Activated CD4-positive, alpha-beta T cell treated with anti-CD3 and anti-CD28 coated beads for 36 hours (primary cell): ENCODE results near the gene PROK1. TPM values are rescaled to one million over a fixed set of nuclear protein-coding genes. Genes with fewer than 3 reads are reported as not detected.
A peak's percentile ranks its signal among the peaks of the same experiment; 100 is the strongest.
"Not testable (repeated sequence)": the region's sequence is repeated elsewhere in the genome, so short reads cannot be mapped to it uniquely, and the experiment has no call there.

Experiments
- ATAC-seq: fragments of 200-7000 bp; cut with Tn5 transposase; one replicate; pipeline ENCODE4 v1.10.0; 2021; ENCODE audit warnings: mild to moderate bottlenecking, moderate library complexity
- CTCF ChIA-PET: fragments of 350-600 bp; sonication (Branson Sonifier 250); formaldehyde crosslinking; loops from one replicate; lab custom pipeline; 2021; ENCODE audit warnings: antibody characterized with exemption; lab: Charles Lee
- POLR2A ChIA-PET: fragments of 350-600 bp; sonication (Branson Sonifier 250); formaldehyde crosslinking; loops from one replicate; lab custom pipeline; 2021; ENCODE audit warnings: antibody characterized with exemption, inconsistent platforms; lab: Charles Lee
- DNase-seq: peaks from one replicate; pipeline ENCODE4 v3.0.0-alpha.2; 2020
- H3K27ac Mint-ChIP-seq: one replicate; pipeline ENCODE4 v1.8.0; 2021; ENCODE audit warnings: mixed read lengths
- H3K27me3 Mint-ChIP-seq: one replicate; pipeline ENCODE4 v1.8.0; 2021; ENCODE audit warnings: mixed read lengths
- H3K36me3 Mint-ChIP-seq: one replicate; pipeline ENCODE4 v1.8.0; 2021; ENCODE audit warnings: low read depth, mixed read lengths
- H3K4me1 Mint-ChIP-seq: one replicate; pipeline ENCODE4 v1.8.0; 2021; ENCODE audit warnings: mixed read lengths
- H3K4me3 Mint-ChIP-seq: one replicate; pipeline ENCODE4 v1.8.0; 2021; ENCODE audit warnings: mild to moderate bottlenecking, moderate library complexity, mixed read lengths
- H3K9me3 Mint-ChIP-seq: one replicate; pipeline ENCODE4 v1.8.0; 2021; ENCODE audit warnings: low read depth, mixed read lengths
- intact Hi-C, 2 experiments: fragments of 100-400 bp; cut with DNase I in 1 of 2; cut with micrococcal nuclease in 1 of 2; formaldehyde crosslinking; loops; one replicate each; pipeline versions ENCODE4 v1.14.2 to v1.15.1; 2022 to 2024; cut with DNase I, micrococcal nuclease
- total RNA-seq, 2 experiments: library from RNA; stranded (reverse); gene quantifications; one replicate each; pipeline ENCODE4 v1.2.3, GENCODE V29; 2021

PROK1 gene, protein sequence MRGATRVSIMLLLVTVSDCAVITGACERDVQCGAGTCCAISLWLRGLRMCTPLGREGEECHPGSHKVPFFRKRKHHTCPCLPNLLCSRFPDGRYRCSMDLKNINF
- total RNA-seq, result not detected

- no peak for DNase-seq
- H3K4me1 Mint-ChIP-seq, result no peaks in the 10 kb centered on the region
- ChIA-PET CTCF (interaction anchor here (0.6 to 1.3 kb wide), 4 partner anchors 9 to 247 kb away, joined by 3 to 8 read pairs (median 3); no protein-coding TSS in a partner anchor), POLR2A (no interaction called here)
- no peak for ATAC-seq
- H3K36me3 Mint-ChIP-seq, result no peaks in the 10 kb centered on the region
- intact Hi-C loops, result no loop called here
- H3K9me3 Mint-ChIP-seq, result no peaks in the 10 kb centered on the region
- H3K27me3 Mint-ChIP-seq, result no peaks in the 10 kb centered on the region
- no peak within 1 kb of the TSS for H3K4me3 Mint-ChIP-seq
- no peak within 1 kb of the TSS for H3K27ac Mint-ChIP-seq
These were observed at the start of gene PROK1 for GRCh38 chr1:110450929-110451328. Gene PROK1, plus strand, starts transcription at chr1:110451149. Its CDS starts 68 bp downstream, at chr1:110451217.

- Mint-ChIP-seq H3K27ac (no peak overlapping the region), H3K4me3 (no peak overlapping the region), H3K4me1 (peaks cover 14% of the 10 kb centered on the region), H3K9me3 (no peaks in the 10 kb centered on the region), H3K27me3 (no peaks in the 10 kb centered on the region), H3K36me3 (peaks cover 28% of the 10 kb centered on the region)
- ATAC-seq (no peak), DNase-seq (no peak)
- intact Hi-C loops, result loop anchor here in 1 of 2 experiments (10.0 kb wide), 1 partner anchor 381 kb away; no protein-coding TSS in a partner anchor
- POLR2A ChIA-PET, result interaction anchor here (0.6 kb wide), 1 partner anchor 64 kb away, joined by 6 read pairs; no protein-coding TSS in a partner anchor
- CTCF ChIA-PET, result interaction anchor here (0.5 to 2.2 kb wide), 5 partner anchors 9 to 207 kb away, joined by 3 to 6 read pairs (median 4); no protein-coding TSS in a partner anchor
These were observed 47.1 kb upstream of the PROK1 start for GRCh38 chr1:110403805-110404204.

DNA sequence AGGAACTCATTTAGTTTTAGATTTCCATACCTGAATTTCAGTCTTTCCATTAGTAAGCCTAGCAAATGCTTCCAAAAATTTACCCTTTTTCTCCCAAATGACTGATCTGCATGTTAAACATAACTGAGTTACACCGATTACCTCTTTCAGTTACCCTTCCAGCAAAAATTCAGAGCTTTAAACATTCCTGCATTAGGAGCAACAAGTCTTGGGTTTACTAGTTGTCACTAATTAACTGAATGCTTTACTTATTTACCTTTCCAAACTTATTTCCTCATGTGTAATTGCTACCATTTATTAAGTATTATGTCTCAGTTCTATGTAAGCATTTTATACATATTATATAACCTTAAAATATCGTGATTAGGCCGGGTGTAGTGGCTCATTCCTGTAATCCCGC lies 46.5 kb upstream of the PROK1 start:
- ATAC-seq (no peak), DNase-seq (no peak)
- Mint-ChIP-seq H3K27ac (no peak overlapping the region), H3K9me3 (no peaks in the 10 kb centered on the region), H3K27me3 (no peaks in the 10 kb centered on the region), H3K36me3 (peaks cover 28% of the 10 kb centered on the region), H3K4me3 (no peak overlapping the region), H3K4me1 (peaks cover 17% of the 10 kb centered on the region)
- CTCF ChIA-PET, result interaction anchor here (0.6 to 2.2 kb wide), 5 partner anchors 9 to 289 kb away, joined by 3 to 6 read pairs (median 3); partner anchors contain the start of gene RBM15
- intact Hi-C loops, result loop anchor here in 1 of 2 experiments (10.0 kb wide), 1 partner anchor 380 kb away; no protein-coding TSS in a partner anchor
- POLR2A ChIA-PET, result interaction anchor here (0.6 to 0.7 kb wide), 2 partner anchors 55 to 493 kb away, joined by 3 to 5 read pairs; no protein-coding TSS in a partner anchor

- intact Hi-C loops, result loop anchor here in 1 of 2 experiments (2.0 to 10.0 kb wide), 2 partner anchors 198 to 378 kb away; no protein-coding TSS in a partner anchor
- Mint-ChIP-seq H3K27ac (peak overlapping the region; percentile 100), H3K36me3 (peaks cover 19% of the 10 kb centered on the region), H3K4me1 (peaks cover 17% of the 10 kb centered on the region), H3K4me3 (peak overlapping the region; percentile 98)
- ATAC-seq, H3K27me3 Mint-ChIP-seq, H3K9me3 Mint-ChIP-seq, DNase-seq: not testable (repeated sequence)
- CTCF ChIA-PET, result interaction anchor here (1.2 kb wide), 1 partner anchor 54 kb away, joined by 6 read pairs; no protein-coding TSS in a partner anchor
- POLR2A ChIA-PET, result interaction anchor here (1.3 kb wide), 1 partner anchor 10 kb away, joined by 3 read pairs; no protein-coding TSS in a partner anchor
These were observed 44.5 kb upstream of the PROK1 start for GRCh38 chr1:110406407-110406806.

- no peaks in the 10 kb centered on the region for H3K27me3 Mint-ChIP-seq
- H3K27ac Mint-ChIP-seq, result peak within 1 kb of the TSS; percentile 100
- peaks cover 17% of the 10 kb centered on the region for H3K36me3 Mint-ChIP-seq
- DNase-seq (peak; percentile 95), ATAC-seq (peak; percentile 93)
- H3K4me3 Mint-ChIP-seq, result peak within 1 kb of the TSS; percentile 98
- peaks cover 17% of the 10 kb centered on the region for H3K4me1 Mint-ChIP-seq
- intact Hi-C loops, result loop anchor here (1.0 to 10.0 kb wide), 7 partner anchors 53 to 377 kb away; partner anchors contain the start of genes KCNC4 (in 1 of the 2) and STRIP1 (in 1 of the 2)
- H3K9me3 Mint-ChIP-seq, result no peaks in the 10 kb centered on the region
- CTCF ChIA-PET, result interaction anchor here (0.8 to 9.7 kb wide), 11 partner anchors 8 to 204 kb away, joined by 3 to 94 read pairs (median 6); partner anchors contain the start of gene RBM15
- POLR2A ChIA-PET, result interaction anchor here (1.3 to 2.3 kb wide), 2 partner anchors 12 to 69 kb away, joined by 3 to 15 read pairs; partner anchors contain the start of gene RBM15
These were observed 43.4 kb upstream of the PROK1 start, which contains the start of gene LAMTOR5 for GRCh38 chr1:110407260-110408210. Gene LAMTOR5, minus strand, starts transcription at chr1:110407694. Its CDS starts 74 bp downstream, at chr1:110407620.

- Mint-ChIP-seq H3K4me1 (peaks cover 17% of the 10 kb centered on the region), H3K9me3 (no peaks in the 10 kb centered on the region), H3K27ac (no peak overlapping the region), H3K27me3 (no peaks in the 10 kb centered on the region), H3K4me3 (peak overlapping the region; percentile 98), H3K36me3 (peaks cover 17% of the 10 kb centered on the region)
- ChIA-PET POLR2A (interaction anchor here (2.3 kb wide), 1 partner anchor 70 kb away, joined by 15 read pairs; the partner anchor contains the start of gene RBM15), CTCF (interaction anchor here (0.8 to 9.7 kb wide), 18 partner anchors 9 to 205 kb away, joined by 3 to 94 read pairs (median 4); partner anchors contain the start of gene RBM15)
- no peak for ATAC-seq
- DNase-seq, result no peak
- intact Hi-C loops, result loop anchor here in 1 of 2 experiments (10.0 kb wide), 1 partner anchor 376 kb away; no protein-coding TSS in a partner anchor
These were observed 42.5 kb upstream of the PROK1 start for GRCh38 chr1:110408488-110408887.

GRCh38 chr1:110409316-110409715 lies 41.6 kb upstream of the PROK1 start:
- Mint-ChIP-seq H3K36me3 (peaks cover 11% of the 10 kb centered on the region), H3K27ac (no peak overlapping the region)
- no peak for DNase-seq

GRCh38 chr1:110411173-110411735 lies 39.7 kb upstream of the PROK1 start:
- Mint-ChIP-seq H3K4me1 (peaks cover 13% of the 10 kb centered on the region), H3K9me3 (no peaks in the 10 kb centered on the region), H3K27ac (no peak overlapping the region), H3K36me3 (peaks cover 6% of the 10 kb centered on the region), H3K4me3 (no peak overlapping the region), H3K27me3 (no peaks in the 10 kb centered on the region)
- ChIA-PET POLR2A (no interaction called here), CTCF (interaction anchor here (0.7 to 9.7 kb wide), 15 partner anchors 10 to 298 kb away, joined by 3 to 94 read pairs (median 6); partner anchors contain the start of gene SLC16A4)
- DNase-seq (no peak), ATAC-seq (no peak)
- intact Hi-C loops, result no loop called here

More at GRCh38 chr1:110409316-110409715, 41.6 kb upstream of the PROK1 start:
- Mint-ChIP-seq H3K27me3 (no peaks in the 10 kb centered on the region), H3K4me3 (peak overlapping the region; percentile 98), H3K9me3 (no peaks in the 10 kb centered on the region), H3K4me1 (peaks cover 17% of the 10 kb centered on the region)
- POLR2A ChIA-PET, result interaction anchor here (0.6 to 2.3 kb wide), 2 partner anchors 70 to 993 kb away, joined by 3 to 15 read pairs; partner anchors contain the start of gene RBM15
- intact Hi-C loops, result loop anchor here in 1 of 2 experiments (10.0 kb wide), 1 partner anchor 375 kb away; no protein-coding TSS in a partner anchor
- CTCF ChIA-PET, result interaction anchor here (0.6 to 9.7 kb wide), 14 partner anchors 11 to 372 kb away, joined by 3 to 94 read pairs (median 4); partner anchors contain the start of gene RBM15
- no peak for ATAC-seq

GRCh38 chr1:110412576-110412975 lies 38.4 kb upstream of the PROK1 start:
- Mint-ChIP-seq H3K4me3 (no peak overlapping the region), H3K4me1 (peaks cover 11% of the 10 kb centered on the region), H3K27me3 (no peaks in the 10 kb centered on the region), H3K9me3 (no peaks in the 10 kb centered on the region), H3K27ac (no peak overlapping the region), H3K36me3 (peaks cover 3% of the 10 kb centered on the region)
- intact Hi-C loops, result loop anchor here (1.0 kb wide), 2 partner anchors 48 to 84 kb away; no protein-coding TSS in a partner anchor
- peak; percentile 50 for ATAC-seq
- POLR2A ChIA-PET, result interaction anchor here (0.6 kb wide), 1 partner anchor 61 kb away, joined by 5 read pairs; no protein-coding TSS in a partner anchor
- CTCF ChIA-PET, result interaction anchor here (0.5 to 9.7 kb wide), 25 partner anchors 9 to 378 kb away, joined by 3 to 94 read pairs (median 4); partner anchors contain the start of gene SLC16A4
- DNase-seq, result peak; percentile 78

DNA sequence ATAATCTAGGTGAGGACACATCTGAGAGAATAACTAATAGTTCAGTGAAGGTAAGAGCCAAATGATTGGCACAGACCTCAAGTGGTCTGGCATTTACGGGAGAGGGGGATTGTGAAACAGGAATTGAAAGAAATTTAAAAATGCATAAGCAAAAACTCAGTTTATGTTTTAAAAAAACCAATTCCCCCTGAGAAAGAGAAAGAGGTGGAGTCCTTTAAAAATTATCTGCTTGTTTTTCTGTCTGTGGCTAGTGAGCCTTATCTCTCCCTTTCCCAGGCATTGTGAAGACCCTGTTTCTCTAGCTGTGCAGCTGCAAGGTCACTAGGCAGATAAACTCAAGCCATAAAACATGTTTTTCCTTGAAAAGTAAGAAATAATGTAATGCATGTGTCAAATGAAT lies 37.9 kb upstream of the PROK1 start:
- intact Hi-C loops, H3K4me1 Mint-ChIP-seq, H3K27ac Mint-ChIP-seq, DNase-seq, H3K9me3 Mint-ChIP-seq, H3K27me3 Mint-ChIP-seq, ATAC-seq, H3K36me3 Mint-ChIP-seq, H3K4me3 Mint-ChIP-seq: not testable (repeated sequence)
- ChIA-PET POLR2A (interaction anchor here (0.6 kb wide), 1 partner anchor 61 kb away, joined by 5 read pairs; no protein-coding TSS in a partner anchor), CTCF (interaction anchor here (0.6 to 9.7 kb wide), 19 partner anchors 9 to 299 kb away, joined by 3 to 94 read pairs (median 6); no protein-coding TSS in a partner anchor)
